H1 (cell line): Measurements from ENCODE around the gene PPM1L. TPM values are rescaled to one million over a fixed set of nuclear protein-coding genes. Genes with fewer than 3 reads are reported as not detected.

Experiments
- CTCF ChIA-PET: fragments of 300-600 bp; sonication (Branson Sonifier 250); formaldehyde crosslinking; loops from one replicate; lab custom pipeline; 2021; ENCODE audit not compliant: partially characterized antibody; lab: Charles Lee
- POLR2A ChIA-PET: fragments of 300-600 bp; sonication (Branson Sonifier 250); formaldehyde crosslinking; loops from one replicate; lab custom pipeline; 2021; ENCODE audit warnings: inconsistent platforms; ENCODE audit not compliant: partially characterized antibody; lab: Charles Lee
- DNase-seq, 2 experiments: peaks; one replicate each; pipeline versions ENCODE4 v3.0.0 to v3.0.0-alpha.2; 2010 to 2022; ENCODE audit warnings: low spot score in 2 of 2, low read depth in 1 of 2, mixed read lengths in 1 of 2
- FAIRE-seq: peaks from 2 replicates; lab custom pipeline; 2011; peaks lifted over from hg19 to GRCh38; lab: Jason Lieb, UNC
- H2AFZ ChIP-seq: 2 replicates; pipeline ENCODE4 v1.8.1; 2012; ENCODE audit warnings: low read length, inconsistent platforms
- H2AK5ac ChIP-seq: 2 replicates; pipeline ENCODE4 v1.6.1; 2013; ENCODE audit warnings: low read depth, low read length
- H2BK120ac ChIP-seq: replicated peaks from 2 replicates; pipeline ENCODE3; 2013; ENCODE audit warnings: low read depth, low read length, inconsistent platforms
- H2BK12ac ChIP-seq: 2 replicates; pipeline ENCODE4 v1.6.1; 2013; ENCODE audit warnings: low read depth, low read length
- H2BK15ac ChIP-seq: 2 replicates; pipeline ENCODE4 v1.6.1; 2013; ENCODE audit warnings: low read length
- H2BK20ac ChIP-seq: 2 replicates; pipeline ENCODE4 v1.6.1; 2013; ENCODE audit warnings: low read length
- H2BK5ac ChIP-seq: 2 replicates; pipeline ENCODE4 v1.6.1; 2013; ENCODE audit warnings: low read depth, low read length
- H3K14ac ChIP-seq: 2 replicates; pipeline ENCODE4 v1.6.1; 2013; ENCODE audit warnings: inconsistent platforms; ENCODE audit not compliant: insufficient read length
- H3K18ac ChIP-seq: 2 replicates; pipeline ENCODE4 v1.6.1; 2013; ENCODE audit warnings: low read length; ENCODE audit errors: extremely low read depth
- H3K23ac ChIP-seq: 2 replicates; pipeline ENCODE4 v1.6.1; 2013; ENCODE audit warnings: inconsistent platforms; ENCODE audit not compliant: insufficient read length
- H3K23me2 ChIP-seq: 2 replicates; pipeline ENCODE4 v1.6.1; 2013; ENCODE audit warnings: low read depth, low read length
- H3K27ac ChIP-seq: 2 replicates; pipeline ENCODE4 v1.6.1; 2011; ENCODE audit warnings: low read depth, low read length, inconsistent platforms
- H3K27me3 ChIP-seq, 4 experiments: replicated peaks in 1 of 4; 1 replicate in 1 of 4; 2 replicates in 3 of 4; pipeline versions ENCODE4 v1.6.1 to v1.8.1; 2011 to 2013; ENCODE audit warnings: low read length in 3 of 4, mild to moderate bottlenecking in 3 of 4, inconsistent platforms in 2 of 4, mixed read lengths in 2 of 4, moderate library complexity in 1 of 4; ENCODE audit not compliant: control insufficient read depth in 3 of 4, insufficient read depth in 3 of 4; ENCODE audit errors: extremely low read depth in 1 of 4
- H3K36me3 ChIP-seq, 4 experiments: 2 replicates each; pipeline versions ENCODE4 v1.6.1 to v1.8.1; 2011 to 2013; ENCODE audit warnings: mild to moderate bottlenecking in 4 of 4, low read length in 3 of 4, moderate library complexity in 2 of 4, control low read depth in 1 of 4, inconsistent platforms in 1 of 4; ENCODE audit not compliant: insufficient read depth in 4 of 4, control insufficient read depth in 2 of 4
- H3K4ac ChIP-seq: replicated peaks from 2 replicates; pipeline ENCODE3; 2013; ENCODE audit warnings: low read length, low read depth, mixed read lengths, inconsistent platforms; ENCODE audit not compliant: insufficient read length
- H3K4me1 ChIP-seq, 4 experiments: replicated peaks in 1 of 4; 1 replicate in 1 of 4; 2 replicates in 3 of 4; pipeline versions ENCODE4 v1.6.1 to v1.8.1; 2011 to 2013; ENCODE audit warnings: low read length in 3 of 4, inconsistent platforms in 2 of 4, mixed read lengths in 1 of 4; ENCODE audit not compliant: insufficient read depth in 4 of 4, control insufficient read depth in 3 of 4
- H3K4me2 ChIP-seq, 2 experiments: 2 replicates each; pipeline versions ENCODE4 v1.6.1 to v1.8.1; 2011 to 2013; ENCODE audit warnings: low read depth in 2 of 2, low read length in 2 of 2, control low read depth in 1 of 2, inconsistent platforms in 1 of 2, mild to moderate bottlenecking in 1 of 2; ENCODE audit not compliant: insufficient read depth in 1 of 2
- H3K4me3 ChIP-seq, 4 experiments: fragments of 200-600, 300-600 bp in 1 of 4; sonication (generic), shearing (Covaris generic), sonication (Bioruptor Twin) in 1 of 4; 2 replicates each; pipeline versions ENCODE4 v1.5.1 to v1.8.1; 2011 to 2016; ENCODE audit warnings: low read length in 4 of 4, low read depth in 3 of 4, control low read depth in 2 of 4, inconsistent platforms in 2 of 4, mild to moderate bottlenecking in 2 of 4, mixed read lengths in 1 of 4, moderate library complexity in 1 of 4; ENCODE audit not compliant: insufficient read depth in 2 of 4; ENCODE audit errors: extremely low read depth in 1 of 4
- H3K56ac ChIP-seq: replicated peaks from 2 replicates; pipeline ENCODE3; 2013; ENCODE audit warnings: low read depth, mild to moderate bottlenecking, mixed read lengths, low read length, inconsistent platforms; ENCODE audit not compliant: insufficient read length
- H3K79me1 ChIP-seq: 2 replicates; pipeline ENCODE4 v1.6.1; 2013; ENCODE audit warnings: low read depth, low read length, control low read depth
- H3K79me2 ChIP-seq, 2 experiments: 2 replicates each; pipeline versions ENCODE4 v1.6.1 to v1.8.1; 2012 to 2013; ENCODE audit warnings: low read length in 2 of 2, mild to moderate bottlenecking in 2 of 2, inconsistent platforms in 1 of 2; ENCODE audit not compliant: insufficient read depth in 2 of 2, control insufficient read depth in 1 of 2
- H3K9ac ChIP-seq, 4 experiments: replicated peaks in 1 of 4; 1 replicate in 1 of 4; 2 replicates in 3 of 4; pipeline versions ENCODE4 v1.6.1 to v1.8.1; 2011 to 2013; ENCODE audit warnings: low read depth in 3 of 4, low read length in 3 of 4, control low read depth in 2 of 4, mild to moderate bottlenecking in 2 of 4, moderate library complexity in 2 of 4, inconsistent platforms in 1 of 4; ENCODE audit errors: extremely low read depth in 1 of 4
- H3K9me3 ChIP-seq, 2 experiments: 2 replicates each; pipeline versions ENCODE4 v1.6.1 to v1.8.1; 2012 to 2013; ENCODE audit warnings: mild to moderate bottlenecking in 2 of 2, moderate library complexity in 2 of 2, control low read depth in 1 of 2, inconsistent platforms in 1 of 2, low read depth in 1 of 2, low read length in 1 of 2, mixed read lengths in 1 of 2; ENCODE audit not compliant: insufficient read depth in 2 of 2
- H4K20me1 ChIP-seq, 2 experiments: replicated peaks in 1 of 2; 2 replicates each; pipeline versions ENCODE3 to v1.8.1; 2011 to 2013; ENCODE audit warnings: inconsistent platforms in 2 of 2, low read length in 2 of 2, mild to moderate bottlenecking in 1 of 2; ENCODE audit not compliant: insufficient read depth in 2 of 2, control insufficient read depth in 1 of 2
- H4K5ac ChIP-seq: 2 replicates; pipeline ENCODE4 v1.6.1; 2013; ENCODE audit warnings: low read length, low read depth, mixed read lengths, inconsistent platforms; ENCODE audit not compliant: insufficient read length
- H4K8ac ChIP-seq: 2 replicates; pipeline ENCODE4 v1.8.0; 2013; ENCODE audit warnings: mild to moderate bottlenecking, moderate library complexity, low read length, inconsistent platforms; ENCODE audit not compliant: insufficient read depth; ENCODE audit errors: extremely low read depth
- H4K91ac ChIP-seq: replicated peaks from 2 replicates; pipeline ENCODE3; 2013; ENCODE audit warnings: low read length, mixed read lengths, inconsistent platforms; ENCODE audit not compliant: insufficient read length
- CBX5 ChIP-seq: fragments of 300-800, 300-1000 bp; sonication (generic); IDR thresholded peaks from 2 replicates; pipeline ENCODE4 v1.7.1; 2016; ENCODE audit warnings: antibody characterized with exemption, low read length, low read depth
- CTBP2 ChIP-seq: IDR thresholded peaks from 2 replicates; pipeline ENCODE4 v1.7.0; 2011; ENCODE audit warnings: borderline replicate concordance, mild to moderate bottlenecking, moderate library complexity, mixed read lengths, low read length; ENCODE audit not compliant: insufficient read depth, insufficient read length
- HDAC6 ChIP-seq: IDR thresholded peaks from one replicate; pipeline ENCODE4 v1.7.1; 2012; ENCODE audit warnings: low read depth, mild to moderate bottlenecking, inconsistent platforms, low read length, moderate library complexity
- RAD21 ChIP-seq, 2 experiments: IDR thresholded peaks in 1 of 2; conservative IDR thresholded peaks in 1 of 2; 2 replicates each; pipeline ENCODE4 v1.6.1; 2011; ENCODE audit warnings: low read depth in 2 of 2, low read length in 2 of 2, improper control_type of control experiment in 1 of 2, inconsistent platforms in 1 of 2, mild to moderate bottlenecking in 1 of 2, moderate library complexity in 1 of 2
- WGBS, 2 experiments: shearing (Covaris generic) in 1 of 2; methylation state at CpG; one replicate each; pipeline versions ENCODE4 v1.1.6 to v1.1.7; 2013 to 2015; ENCODE audit warnings: low lambda C conversion rate in 2 of 2, mixed read lengths in 2 of 2, inconsistent platforms in 1 of 2, low coverage in 1 of 2, missing lambda C conversion rate in 1 of 2; ENCODE audit not compliant: insufficient replicate concordance in 2 of 2, insufficient coverage in 1 of 2, insufficient read length in 1 of 2; ENCODE audit errors: extremely low coverage in 1 of 2, missing lambda C conversion rate in 1 of 2; 5-methylcytosine and 5-hydroxymethylcytosine counted together
- polyA plus RNA-seq, 7 experiments: library from polyadenylated mRNA; depleted of rRNA in 3 of 7; stranded (reverse) in 5 of 7; unstranded in 2 of 7; fragments of >200 nt in 5 of 7; fragments of 200-250 nt in 2 of 7; gene quantifications; 1 replicate in 5 of 7; 2 replicates in 1 of 7; 4 replicates in 1 of 7; pipeline versions ENCODE4 v1.2.1 to v1.2.3, GENCODE V29; 2011 to 2013; ENCODE audit warnings: missing spikeins in 2 of 7, mixed read lengths in 2 of 7
- total RNA-seq: library from RNA; stranded (reverse); fragmentation: NEBNext Ultra II Directional; extraction: Animal tissue kit (Norgen Biotek cat#: 25700); gene quantifications from 2 replicates; pipeline ENCODE4 v1.2.1, GENCODE V29; 2021

Gene PPM1L
- total and polyA plus RNA-seq, 2 of the 8 experiments (the other 6 are each of a cell fraction or from before 2014, with no cell fraction given) = 2.8 to 18.1 TPM

- Histone ChIP-seq H3K9ac (no peak overlapping the region), H3K36me3 (no peaks in the 10 kb centered on the region), H4K91ac (no peak overlapping the region), H3K56ac (no peak overlapping the region), H2BK120ac (no peak overlapping the region), H2AFZ (no peak overlapping the region), H2BK5ac (no peak overlapping the region), H3K27ac (no peak overlapping the region), H3K23ac (no peak overlapping the region), H3K27me3 (no peaks in the 10 kb centered on the region), H2BK12ac (no peak overlapping the region), H4K20me1 (no peaks in the 10 kb centered on the region), H3K14ac (no peak overlapping the region), H3K79me1 (no peaks in the 10 kb centered on the region; the same call in 1 of the 2 replicates), H3K79me2 (no peaks in the 10 kb centered on the region), H4K8ac (no peak overlapping the region), H3K4ac (no peak overlapping the region), H4K5ac (no peak overlapping the region), H3K4me1 (no peaks in the 10 kb centered on the region), H3K4me2 (no peak overlapping the region), H2BK15ac (no peak overlapping the region), H3K9me3 (no peaks in the 10 kb centered on the region), H3K18ac (no peak overlapping the region), H3K23me2 (no peaks in the 10 kb centered on the region; the same call in 1 of the 2 replicates), H2BK20ac (no peak overlapping the region), H2AK5ac (no peak overlapping the region), H3K4me3 (no peak overlapping the region)
- 76% methylated on average over 1 of the region's 1 CpG; no CpG with 5 or more reads in 1 of the 2 experiments for WGBS, 2 experiments
- no peak for DNase-seq
- ChIA-PET CTCF (interaction anchor here (0.9 to 1.4 kb wide), 2 partner anchors 14 to 102 kb away, joined by 3 read pairs; no protein-coding TSS in a partner anchor), POLR2A (no interaction called here)
- TF ChIP-seq HDAC6 = no peak
- TF ChIP-seq RAD21 (IDR thresholded peaks at IDR 0.05 in 1 of 2, conservative IDR thresholded peaks at IDR 0.05 in 1 of 2; ENCODE audit: low read depth in 2 of 2, low read length in 2 of 2) = no peak
- TF ChIP-seq CBX5 = no peak
- TF ChIP-seq CTBP2 = no peak
- no peak for FAIRE-seq
Measured at GRCh38 chr3:160860346-160860745, 104.3 kb downstream of the PPM1L start.
